ENCODE measurements around the gene ANGPTL3.

ANGPTL3 gene

GRCh38 chr1:62637392-62638105 is 40.2 kb downstream of the ANGPTL3 start:
- DNase-seq = no peak

- DNase-seq = no peak
Measured at GRCh38 chr1:62643283-62643682, 46.0 kb downstream of the ANGPTL3 start.

DNA sequence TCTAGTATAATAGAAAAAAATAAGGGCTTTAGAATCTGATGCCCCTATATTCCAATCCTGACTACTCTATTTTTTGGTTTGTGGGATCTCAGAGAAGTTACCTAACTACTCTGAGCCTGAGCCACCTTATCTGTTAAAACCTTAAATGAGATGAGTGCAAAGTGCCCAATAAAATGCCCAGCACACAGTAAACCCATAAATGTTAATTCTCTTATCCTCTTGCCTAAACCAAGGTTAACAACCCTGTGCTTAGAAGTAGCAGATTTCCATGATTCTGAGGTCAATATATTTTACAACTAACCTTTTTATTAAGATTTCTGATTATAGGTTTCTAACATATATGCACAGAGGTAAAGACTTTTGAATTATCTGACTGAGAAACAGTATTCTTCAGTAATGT is 55.1 kb downstream of the ANGPTL3 start:
- no peak for DNase-seq

DNA sequence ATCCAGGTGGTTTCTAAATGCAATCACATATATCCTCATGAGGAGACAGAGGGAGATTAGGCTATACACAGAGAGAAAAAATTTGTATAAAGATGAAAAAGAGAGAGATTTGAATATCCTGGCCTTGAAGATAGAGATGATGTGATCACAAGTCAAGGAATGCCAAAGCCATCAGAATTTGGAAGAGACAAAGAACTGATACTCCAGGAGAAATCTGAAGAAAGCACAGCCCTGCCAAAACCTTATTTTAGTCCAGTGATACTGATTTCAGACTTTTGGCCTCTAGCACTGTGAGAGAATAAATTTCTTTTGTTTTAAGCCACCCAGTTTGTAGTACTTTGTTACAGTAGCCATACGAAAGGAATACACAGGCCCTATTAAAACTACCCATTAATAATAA is 57.4 kb downstream of the ANGPTL3 start:
- no peak for DNase-seq

All from NCI-H1092 (cell line).